Thyroid gland (tissue), 4 donors: ENCODE data around the gene PLCB4. TPM values are rescaled to one million over a fixed set of nuclear protein-coding genes. Genes with fewer than 3 reads are reported as not detected.
A peak's percentile ranks its signal among the peaks of the same experiment; 100 is the strongest.

Experiments used
- DNase-seq, 2 donors: peaks; one replicate each; pipeline ENCODE4 v3.0.0-alpha.2; 2019
- H3K27ac ChIP-seq, 3 donors: fragments of 200-600 bp; sonication (generic); 1 replicate in 2 of 3; 2 replicates in 1 of 3; pipeline ENCODE4 v1.5.1; 2016 to 2019; ENCODE audit warnings: mild to moderate bottlenecking in 1 of 3, moderate library complexity in 1 of 3
- H3K27me3 ChIP-seq: fragments of 200-600 bp; sonication (generic); one replicate; pipeline ENCODE4 v1.5.1; 2019
- H3K36me3 ChIP-seq, 2 donors: fragments of 200-600 bp; sonication (generic); one replicate each; pipeline ENCODE4 v1.5.1; 2016 to 2019
- H3K4me1 ChIP-seq, 2 donors: fragments of 200-600 bp; sonication (generic); one replicate each; pipeline ENCODE4 v1.5.1; 2017 to 2019
- H3K4me3 ChIP-seq, 3 donors: fragments of 200-600 bp; sonication (generic); replicated peaks in 1 of 3; 1 replicate in 2 of 3; 2 replicates in 1 of 3; pipeline ENCODE4 v1.5.1; 2016; ENCODE audit warnings: mild to moderate bottlenecking in 1 of 3
- H3K9me3 ChIP-seq: fragments of 200-600 bp; sonication (generic); one replicate; pipeline ENCODE4 v1.5.1; 2017
- CTCF ChIP-seq, 6 experiments: fragments of 200-600 bp in 3 of 6; fragments of 450-650 bp in 3 of 6; sonication (generic) in 3 of 6; IDR thresholded peaks; one replicate each; pipeline ENCODE4 v1.5.1; 2016 to 2019; ENCODE audit warnings: antibody characterized with exemption in 6 of 6, mild to moderate bottlenecking in 2 of 6, inconsistent platforms in 1 of 6, moderate library complexity in 1 of 6
- POLR2A ChIP-seq, 2 donors: fragments of 450-650 bp; IDR thresholded peaks; one replicate each; pipeline ENCODE4 v1.6.1; 2017; ENCODE audit warnings: antibody characterized with exemption in 2 of 2, mild to moderate bottlenecking in 2 of 2, moderate library complexity in 1 of 2
- WGBS, 2 donors: methylation state at CpG; one replicate each; pipeline ENCODE4 v1.1.5; 2017; 5-methylcytosine and 5-hydroxymethylcytosine counted together
- intact Hi-C: fragments of 100-400 bp; cut with DNase I; formaldehyde crosslinking; loops from one replicate; pipeline ENCODE4 v1.15.1; 2023
- total RNA-seq, 4 donors: library from RNA; depleted of rRNA; stranded (reverse); fragments of >200 nt; gene quantifications; one replicate each; pipeline ENCODE4 v1.2.3, GENCODE V29; 2016

PLCB4 gene
- total RNA-seq, 4 donors from 2014 or later = 50.9 to 77.9 (median 67.9) TPM

DNA sequence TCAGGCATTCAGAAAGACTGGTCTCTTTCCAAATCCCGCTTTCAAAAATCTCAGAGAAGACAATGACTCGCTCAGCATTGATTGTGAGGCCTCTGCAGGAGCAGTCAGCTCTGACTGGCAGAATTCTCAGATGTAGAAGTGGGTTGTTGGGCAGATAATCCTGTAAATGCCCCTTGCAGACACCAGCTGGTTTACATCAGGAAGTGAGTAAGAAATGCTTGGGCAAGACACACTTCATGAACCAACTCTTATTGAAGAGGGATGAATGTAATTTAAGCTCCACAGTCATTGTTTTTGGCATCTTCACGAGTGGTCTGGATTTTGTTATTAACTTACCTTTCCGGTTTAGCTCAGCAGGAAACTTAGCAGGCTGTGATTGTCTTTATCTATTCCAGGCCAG is 166.6 kb downstream of the PLCB4 start:
- Histone ChIP-seq H3K36me3 (no peaks in the 10 kb centered on the region), H3K27ac (no peak overlapping the region), H3K9me3 (no peaks in the 10 kb centered on the region), H3K4me1 (no peaks in the 10 kb centered on the region), H3K4me3 (no peak overlapping the region), H3K27me3 (no peaks in the 10 kb centered on the region)
- TF ChIP-seq CTCF (IDR thresholded peaks at IDR 0.05) (no peak), POLR2A (IDR thresholded peaks at IDR 0.05) (no peak)
- intact Hi-C loops = no loop called here
- DNase-seq = no peak
- WGBS, 2 donors = 72 to 80% methylated on average over 4 of the region's 4 CpGs

DNA sequence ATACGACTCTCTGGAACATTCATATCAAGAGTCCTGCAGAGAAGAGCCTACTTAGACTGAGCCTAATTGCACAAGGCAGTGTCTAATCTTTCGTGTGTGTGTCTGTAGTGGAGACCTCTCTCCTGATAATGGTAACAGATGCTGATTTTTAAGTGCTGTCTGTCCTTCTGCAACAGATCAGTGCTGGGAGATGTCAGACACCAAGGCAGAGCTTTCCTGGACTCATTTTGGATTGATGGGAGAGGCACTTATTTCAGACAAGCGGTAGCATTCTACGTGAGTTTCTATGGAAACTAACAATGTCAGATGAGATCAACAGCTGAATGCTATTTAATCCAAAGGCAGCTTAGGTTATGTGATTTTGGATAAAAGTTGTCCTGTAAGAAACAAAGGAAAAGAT is 167.6 kb downstream of the PLCB4 start:
- Histone ChIP-seq H3K27me3 (no peaks in the 10 kb centered on the region), H3K4me3 (no peak overlapping the region), H3K9me3 (no peaks in the 10 kb centered on the region), H3K36me3 (no peaks in the 10 kb centered on the region), H3K27ac (no peak overlapping the region), H3K4me1 (peaks cover 2 to 8% of the 10 kb centered on the region in 2 donors)
- intact Hi-C loops = no loop called here
- TF ChIP-seq POLR2A (IDR thresholded peaks at IDR 0.05) = no peak
- TF ChIP-seq CTCF (IDR thresholded peaks at IDR 0.05) = no peak
- WGBS, 2 donors = 93 to 94% methylated on average over 4 of the region's 4 CpGs
- DNase-seq = no peak

DNA sequence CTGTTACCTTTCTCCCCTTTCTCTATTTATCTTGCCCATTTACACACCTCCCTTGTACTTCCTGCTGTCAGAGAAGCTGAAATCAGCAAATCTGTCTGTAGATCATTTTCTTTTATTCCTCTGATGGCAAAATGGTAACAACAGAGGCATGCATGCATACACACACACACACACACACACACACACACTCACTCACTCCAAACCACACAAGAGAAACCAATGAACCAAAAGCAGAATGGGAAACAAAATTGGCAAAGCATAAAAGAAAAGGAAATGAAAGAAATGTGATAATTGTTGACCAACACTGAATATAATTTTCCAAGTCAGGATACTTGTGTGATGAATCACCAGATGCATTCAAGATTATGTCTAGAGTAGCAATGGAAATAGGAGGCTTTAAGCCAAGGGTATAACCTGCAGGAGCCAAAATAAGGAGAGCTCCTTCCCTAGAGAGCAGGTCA is 172.4 kb downstream of the PLCB4 start:
- Histone ChIP-seq H3K4me1 (peaks cover 3 to 11% of the 10 kb centered on the region in 2 donors), H3K9me3 (no peaks in the 10 kb centered on the region), H3K4me3 (no peak overlapping the region), H3K36me3 (no peaks in the 10 kb centered on the region), H3K27ac (no peak overlapping the region), H3K27me3 (no peaks in the 10 kb centered on the region)
- intact Hi-C loops = no loop called here
- TF ChIP-seq CTCF (IDR thresholded peaks at IDR 0.05) (no peak), POLR2A (IDR thresholded peaks at IDR 0.05) (no peak)
- peak; percentile 26 to 53 for DNase-seq

GRCh38 chr20:9241721-9242427 is 173.0 kb downstream of the PLCB4 start:
- Histone ChIP-seq H3K36me3 (no peaks in the 10 kb centered on the region), H3K27me3 (no peaks in the 10 kb centered on the region), H3K9me3 (no peaks in the 10 kb centered on the region), H3K27ac (no peak overlapping the region), H3K4me1 (peaks cover 3 to 11% of the 10 kb centered on the region in 2 donors), H3K4me3 (no peak overlapping the region)
- no peak for TF ChIP-seq POLR2A (IDR thresholded peaks at IDR 0.05)
- no peak for TF ChIP-seq CTCF (IDR thresholded peaks at IDR 0.05)
- intact Hi-C loops = no loop called here
- DNase-seq = peak; percentile 20 to 32
- 97 to 98% methylated on average over 3 of the region's 3 CpGs for WGBS, 2 donors

- Histone ChIP-seq H3K4me3 (no peak overlapping the region), H3K36me3 (no peaks in the 10 kb centered on the region), H3K4me1 (peaks cover 3 to 11% of the 10 kb centered on the region in 2 donors), H3K27ac (no peak overlapping the region), H3K9me3 (no peaks in the 10 kb centered on the region), H3K27me3 (no peaks in the 10 kb centered on the region)
- DNase-seq = no peak
- WGBS, 2 donors = 83 to 88% methylated on average over 1 of the region's 1 CpG
- TF ChIP-seq POLR2A (IDR thresholded peaks at IDR 0.05) (no peak), CTCF (IDR thresholded peaks at IDR 0.05) (no peak)
- intact Hi-C loops = no loop called here
Measured at GRCh38 chr20:9243986-9244385, 175.1 kb downstream of the PLCB4 start.
